ENCODE data around the gene DOCK11. TPM values are rescaled to one million over a fixed set of nuclear protein-coding genes. Genes with fewer than 3 reads are reported as not detected.

Gene DOCK11
- total and polyA plus RNA-seq, 2 donors (not counting 1 experiment from before 2014, with no cell fraction given), result 40.1 to 85.3 TPM

DNA sequence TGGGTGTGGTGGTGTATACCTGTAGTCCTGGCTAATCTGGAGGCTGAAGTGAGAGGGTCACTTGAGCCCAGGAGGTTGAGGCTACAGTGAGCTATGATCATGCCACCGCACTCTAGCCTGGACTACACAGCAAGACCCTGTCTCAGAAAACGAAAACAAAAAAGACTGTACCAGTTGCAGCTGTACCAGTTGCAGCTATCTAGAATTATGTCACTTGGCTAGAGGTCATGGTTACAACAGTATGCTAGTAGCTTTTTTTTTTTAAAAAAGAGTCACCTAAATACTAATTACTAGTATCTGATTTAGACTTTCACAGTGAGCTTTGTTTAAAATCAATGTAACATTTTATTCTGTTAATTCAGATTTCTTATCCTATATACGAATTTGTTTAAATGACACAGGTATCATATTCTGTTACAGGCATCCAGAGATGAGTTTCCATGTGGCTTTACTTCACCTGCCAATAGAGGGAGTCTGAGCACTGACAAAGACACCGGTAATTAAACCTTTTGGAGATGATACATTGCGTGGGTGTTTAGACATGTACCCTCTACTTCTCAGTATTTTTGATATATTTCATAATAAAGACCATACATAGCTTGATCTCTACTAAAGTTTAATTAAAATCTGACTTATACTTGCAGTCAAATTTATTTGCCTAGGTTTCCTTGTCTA is 131.6 kb downstream of the DOCK11 start:
- Histone ChIP-seq H3K36me3 (ENCODE audit: control insufficient read depth, insufficient read depth, low read length) (no peaks in the 10 kb centered on the region), H3K9me3 (ENCODE audit: control insufficient read depth, insufficient read depth, low read depth, low read length) (no peaks in the 10 kb centered on the region), H3K4me3 (replicated peaks in 1 of 4; ENCODE audit: control extremely low read depth in 1 of 4, insufficient read depth in 1 of 4, low read depth in 3 of 4, low read length in 4 of 4) (no peak overlapping the region), H2AFZ (ENCODE audit: low read length) (no peak overlapping the region), H3K27ac (ENCODE audit: insufficient read depth, low read length) (no peak overlapping the region), H3K9ac (ENCODE audit: insufficient read depth, low read length) (no peak overlapping the region), H3K27me3 (ENCODE audit: control insufficient read depth, insufficient read depth, low read length) (no peaks in the 10 kb centered on the region), H3K4me2 (ENCODE audit: extremely low read depth, insufficient read depth, low read length) (no peak overlapping the region), H4K20me1 (ENCODE audit: control insufficient read depth, extremely low read depth, insufficient read depth, low read length) (no peaks in the 10 kb centered on the region), H3K4me1 (ENCODE audit: control insufficient read depth, extremely low read depth, insufficient read depth, low read length) (no peaks in the 10 kb centered on the region), H3K79me2 (ENCODE audit: control insufficient read depth, insufficient read depth, low read length) (no peaks in the 10 kb centered on the region)
- peak in 1 of 2 donors; percentile 2 for DNase-seq (ENCODE audit: low read depth in 2 of 2)
- no peak for TF ChIP-seq EZH2 (IDR thresholded peaks at IDR 0.05; ENCODE audit: low read length, missing control alignments)
- TF ChIP-seq, protein P1, sequence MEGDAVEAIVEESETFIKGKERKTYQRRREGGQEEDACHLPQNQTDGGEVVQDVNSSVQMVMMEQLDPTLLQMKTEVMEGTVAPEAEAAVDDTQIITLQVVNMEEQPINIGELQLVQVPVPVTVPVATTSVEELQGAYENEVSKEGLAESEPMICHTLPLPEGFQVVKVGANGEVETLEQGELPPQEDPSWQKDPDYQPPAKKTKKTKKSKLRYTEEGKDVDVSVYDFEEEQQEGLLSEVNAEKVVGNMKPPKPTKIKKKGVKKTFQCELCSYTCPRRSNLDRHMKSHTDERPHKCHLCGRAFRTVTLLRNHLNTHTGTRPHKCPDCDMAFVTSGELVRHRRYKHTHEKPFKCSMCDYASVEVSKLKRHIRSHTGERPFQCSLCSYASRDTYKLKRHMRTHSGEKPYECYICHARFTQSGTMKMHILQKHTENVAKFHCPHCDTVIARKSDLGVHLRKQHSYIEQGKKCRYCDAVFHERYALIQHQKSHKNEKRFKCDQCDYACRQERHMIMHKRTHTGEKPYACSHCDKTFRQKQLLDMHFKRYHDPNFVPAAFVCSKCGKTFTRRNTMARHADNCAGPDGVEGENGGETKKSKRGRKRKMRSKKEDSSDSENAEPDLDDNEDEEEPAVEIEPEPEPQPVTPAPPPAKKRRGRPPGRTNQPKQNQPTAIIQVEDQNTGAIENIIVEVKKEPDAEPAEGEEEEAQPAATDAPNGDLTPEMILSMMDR (conservative IDR thresholded peaks at IDR 0.05 in 1 of 2, IDR thresholded peaks at IDR 0.05 in 1 of 2; ENCODE audit: low read depth in 1 of 2, low read length in 2 of 2), result peak in 1 of 2 donors; percentile 28

DNA sequence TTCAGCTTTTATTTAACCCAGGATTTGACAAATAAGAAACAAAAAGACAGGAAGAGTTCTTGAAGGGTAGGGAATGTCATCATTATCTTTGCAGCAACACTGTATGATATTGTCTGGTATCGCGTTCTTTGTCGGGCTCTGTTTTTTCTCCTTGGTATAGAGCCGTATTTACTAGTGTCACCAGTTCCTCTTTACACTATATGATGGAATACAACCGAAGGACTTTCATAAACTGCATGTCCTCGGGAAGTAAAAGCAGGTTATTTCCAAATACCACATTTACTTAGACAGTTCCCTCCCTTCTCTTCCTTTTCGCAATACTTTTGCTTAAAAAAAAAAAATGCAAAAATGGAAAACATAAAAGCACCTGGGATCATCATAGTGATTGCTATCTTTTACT is 135.2 kb downstream of the DOCK11 start:
- Histone ChIP-seq H4K20me1 (ENCODE audit: control insufficient read depth, extremely low read depth, insufficient read depth, low read length) (no peaks in the 10 kb centered on the region), H3K4me1 (ENCODE audit: control insufficient read depth, extremely low read depth, insufficient read depth, low read length) (no peaks in the 10 kb centered on the region), H3K27me3 (ENCODE audit: control insufficient read depth, insufficient read depth, low read length) (no peaks in the 10 kb centered on the region), H3K4me2 (ENCODE audit: extremely low read depth, insufficient read depth, low read length) (no peak overlapping the region), H3K36me3 (ENCODE audit: control insufficient read depth, insufficient read depth, low read length) (no peaks in the 10 kb centered on the region), H3K27ac (ENCODE audit: insufficient read depth, low read length) (no peak overlapping the region), H3K79me2 (ENCODE audit: control insufficient read depth, insufficient read depth, low read length) (no peaks in the 10 kb centered on the region), H3K9me3 (ENCODE audit: control insufficient read depth, insufficient read depth, low read depth, low read length) (no peaks in the 10 kb centered on the region), H2AFZ (ENCODE audit: low read length) (no peak overlapping the region), H3K9ac (ENCODE audit: insufficient read depth, low read length) (no peak overlapping the region), H3K4me3 (replicated peaks in 1 of 4; ENCODE audit: control extremely low read depth in 1 of 4, insufficient read depth in 1 of 4, low read depth in 3 of 4, low read length in 4 of 4) (no peak overlapping the region)
- no peak for TF ChIP-seq EZH2 (IDR thresholded peaks at IDR 0.05; ENCODE audit: low read length, missing control alignments)
- TF ChIP-seq, protein P1 (conservative IDR thresholded peaks at IDR 0.05 in 1 of 2, IDR thresholded peaks at IDR 0.05 in 1 of 2; ENCODE audit: low read depth in 1 of 2, low read length in 2 of 2), result no peak
- DNase-seq (ENCODE audit: low read depth in 2 of 2), result no peak

DNA sequence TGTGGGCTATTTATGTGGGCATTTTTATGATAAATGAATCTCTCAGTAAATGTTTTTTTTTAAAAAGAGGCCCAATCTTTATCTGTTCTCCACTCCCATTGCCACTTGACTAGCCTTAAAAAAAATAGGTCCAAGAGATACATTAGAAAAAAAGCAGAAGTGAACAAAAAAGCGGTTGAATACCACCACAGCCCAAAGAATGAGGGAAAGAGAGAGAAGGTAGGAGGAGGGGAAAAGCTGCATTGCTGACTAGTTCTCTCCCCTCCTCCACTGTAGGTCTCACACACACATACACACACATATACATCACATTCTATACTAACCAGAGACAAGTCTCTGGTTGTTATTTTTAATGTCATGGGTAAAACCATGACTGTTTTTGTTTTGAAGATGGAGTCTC is 136.0 kb downstream of the DOCK11 start:
- no peak overlapping the region for H3K4me2 ChIP-seq (ENCODE audit: extremely low read depth, insufficient read depth, low read length)
- no peak overlapping the region for H2AFZ ChIP-seq (ENCODE audit: low read length)
- no peaks in the 10 kb centered on the region for H4K20me1 ChIP-seq (ENCODE audit: control insufficient read depth, extremely low read depth, insufficient read depth, low read length)
- DNase-seq (ENCODE audit: low read depth in 2 of 2), result no peak
- no peaks in the 10 kb centered on the region for H3K36me3 ChIP-seq (ENCODE audit: control insufficient read depth, insufficient read depth, low read length)
- H3K4me1 ChIP-seq (ENCODE audit: control insufficient read depth, extremely low read depth, insufficient read depth, low read length), result no peaks in the 10 kb centered on the region
- no peaks in the 10 kb centered on the region for H3K9me3 ChIP-seq (ENCODE audit: control insufficient read depth, insufficient read depth, low read depth, low read length)
- H3K27ac ChIP-seq (ENCODE audit: insufficient read depth, low read length), result no peak overlapping the region
- no peaks in the 10 kb centered on the region for H3K79me2 ChIP-seq (ENCODE audit: control insufficient read depth, insufficient read depth, low read length)
- TF ChIP-seq EZH2 (IDR thresholded peaks at IDR 0.05; ENCODE audit: low read length, missing control alignments), result no peak
- TF ChIP-seq, protein P1 (conservative IDR thresholded peaks at IDR 0.05 in 1 of 2, IDR thresholded peaks at IDR 0.05 in 1 of 2; ENCODE audit: low read depth in 1 of 2, low read length in 2 of 2), result no peak
- H3K9ac ChIP-seq (ENCODE audit: insufficient read depth, low read length), result no peak overlapping the region
- H3K27me3 ChIP-seq (ENCODE audit: control insufficient read depth, insufficient read depth, low read length), result no peaks in the 10 kb centered on the region
- no peak overlapping the region for H3K4me3 ChIP-seq (replicated peaks in 1 of 4; ENCODE audit: control extremely low read depth in 1 of 4, insufficient read depth in 1 of 4, low read depth in 3 of 4, low read length in 4 of 4)

Data from fibroblast of lung (primary cell).